OCI-LY1 (cell line): ENCODE data around the gene NTRK3.

Experiments used
- H2AFZ ChIP-seq: fragments of 200-600 bp; sonication (generic), shearing (Covaris generic); 2 replicates; pipeline ENCODE4 v1.6.0; 2014; ENCODE audit warnings: antibody characterized with exemption, mild to moderate bottlenecking, low read length
- H3F3A ChIP-seq: fragments of 200-600 bp; sonication (generic), shearing (Covaris generic); 2 replicates; pipeline ENCODE4 v1.6.0; 2014; ENCODE audit warnings: mild to moderate bottlenecking, antibody characterized with exemption, low read length, moderate library complexity; ENCODE audit not compliant: insufficient read depth
- H3K27ac ChIP-seq: fragments of 200-600 bp; sonication (generic); 2 replicates; pipeline ENCODE4 v1.5.1; 2014; ENCODE audit warnings: low read length, mixed run types, mild to moderate bottlenecking, low read depth; ENCODE audit not compliant: poor library complexity, severe bottlenecking
- H3K27me3 ChIP-seq: fragments of 200-600 bp; sonication (generic); 2 replicates; pipeline ENCODE4 v1.6.0; 2014; ENCODE audit warnings: antibody characterized with exemption, mild to moderate bottlenecking, low read length, moderate library complexity; ENCODE audit not compliant: insufficient read depth
- H3K36me3 ChIP-seq: fragments of 200-600 bp; sonication (generic); 2 replicates; pipeline ENCODE4 v1.6.1; 2014; ENCODE audit warnings: mild to moderate bottlenecking, antibody characterized with exemption, low read length, moderate library complexity, mixed read lengths; ENCODE audit not compliant: insufficient read depth
- H3K4me1 ChIP-seq: fragments of 200-600 bp; sonication (generic); 2 replicates; pipeline ENCODE4 v1.5.1; 2014; ENCODE audit warnings: mild to moderate bottlenecking, low read length, moderate library complexity; ENCODE audit not compliant: insufficient read depth, severe bottlenecking
- H3K4me2 ChIP-seq: fragments of 200-600 bp; sonication (generic), shearing (Covaris generic); 2 replicates; pipeline ENCODE4 v1.6.1; 2014; ENCODE audit warnings: low read length
- H3K4me3 ChIP-seq: fragments of 200-600 bp; sonication (generic); 2 replicates; pipeline ENCODE4 v1.5.1; 2014; ENCODE audit warnings: low read length, low read depth, mild to moderate bottlenecking, mixed read lengths; ENCODE audit not compliant: poor library complexity, severe bottlenecking
- H3K79me2 ChIP-seq: fragments of 200-600 bp; shearing (Covaris generic); 2 replicates; pipeline ENCODE4 v1.6.1; 2016; ENCODE audit warnings: mixed run types, low read length, mixed read lengths; ENCODE audit not compliant: insufficient read depth
- H3K9ac ChIP-seq: fragments of 200-600 bp; sonication (generic), shearing (Covaris generic); 2 replicates; pipeline ENCODE4 v1.6.1; 2014; ENCODE audit warnings: mild to moderate bottlenecking, low read length, mixed read lengths
- H3K9me2 ChIP-seq: fragments of 200-600 bp; sonication (generic), shearing (Covaris generic); 2 replicates; pipeline ENCODE4 v1.6.1; 2014; ENCODE audit warnings: low read depth, mild to moderate bottlenecking, low read length, mixed read lengths
- H3K9me3 ChIP-seq: fragments of 200-600 bp; shearing (Covaris generic); 2 replicates; pipeline ENCODE4 v1.6.1; 2014; ENCODE audit warnings: low read length, mixed read lengths
- H4K20me1 ChIP-seq: fragments of 200-600 bp; sonication (generic), shearing (Covaris generic); 2 replicates; pipeline ENCODE4 v1.6.0; 2016; ENCODE audit warnings: mild to moderate bottlenecking, low read length; ENCODE audit not compliant: insufficient read depth
- EZH2 ChIP-seq: fragments of 200-600 bp; sonication (generic), shearing (Covaris generic); IDR thresholded peaks from 2 replicates; pipeline ENCODE4 v1.8.0; 2017; ENCODE audit warnings: borderline replicate concordance, mixed run types, mild to moderate bottlenecking, antibody characterized with exemption, low read length, moderate library complexity, mixed read lengths
- TF ChIP-seq, protein P1 (sequence below): fragments of 200-600 bp; sonication (generic), shearing (Covaris generic); IDR thresholded peaks from 2 replicates; pipeline ENCODE4 v1.5.1; 2017; ENCODE audit warnings: mild to moderate bottlenecking, antibody characterized with exemption, low read length, moderate library complexity, mixed read lengths

The NTRK3 gene

DNA sequence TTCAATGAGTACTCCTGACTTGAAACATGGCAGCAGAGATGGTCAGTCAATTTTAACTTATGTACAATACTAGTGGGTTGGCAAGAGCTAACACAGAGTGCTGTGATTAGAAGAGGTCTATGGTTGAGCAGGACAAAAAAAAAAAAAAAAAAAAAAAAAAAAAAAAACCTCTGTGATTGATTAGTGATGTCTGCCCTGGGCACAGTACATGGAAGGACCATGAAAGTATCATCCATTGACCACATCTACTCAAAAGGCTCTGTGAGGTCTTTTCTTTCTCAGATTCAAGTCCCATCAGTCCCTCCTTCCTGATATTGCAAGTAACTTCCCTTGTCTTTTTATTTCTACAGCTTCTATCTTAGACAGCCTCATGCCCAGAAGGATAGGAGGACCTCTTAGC lies 59.6 kb downstream of the NTRK3 start:
- H4K20me1 ChIP-seq = no peaks in the 10 kb centered on the region
- H3K9ac ChIP-seq = no peak overlapping the region
- H3K9me3 ChIP-seq = no peaks in the 10 kb centered on the region
- no peak overlapping the region for H3K27ac ChIP-seq
- TF ChIP-seq, protein P1, sequence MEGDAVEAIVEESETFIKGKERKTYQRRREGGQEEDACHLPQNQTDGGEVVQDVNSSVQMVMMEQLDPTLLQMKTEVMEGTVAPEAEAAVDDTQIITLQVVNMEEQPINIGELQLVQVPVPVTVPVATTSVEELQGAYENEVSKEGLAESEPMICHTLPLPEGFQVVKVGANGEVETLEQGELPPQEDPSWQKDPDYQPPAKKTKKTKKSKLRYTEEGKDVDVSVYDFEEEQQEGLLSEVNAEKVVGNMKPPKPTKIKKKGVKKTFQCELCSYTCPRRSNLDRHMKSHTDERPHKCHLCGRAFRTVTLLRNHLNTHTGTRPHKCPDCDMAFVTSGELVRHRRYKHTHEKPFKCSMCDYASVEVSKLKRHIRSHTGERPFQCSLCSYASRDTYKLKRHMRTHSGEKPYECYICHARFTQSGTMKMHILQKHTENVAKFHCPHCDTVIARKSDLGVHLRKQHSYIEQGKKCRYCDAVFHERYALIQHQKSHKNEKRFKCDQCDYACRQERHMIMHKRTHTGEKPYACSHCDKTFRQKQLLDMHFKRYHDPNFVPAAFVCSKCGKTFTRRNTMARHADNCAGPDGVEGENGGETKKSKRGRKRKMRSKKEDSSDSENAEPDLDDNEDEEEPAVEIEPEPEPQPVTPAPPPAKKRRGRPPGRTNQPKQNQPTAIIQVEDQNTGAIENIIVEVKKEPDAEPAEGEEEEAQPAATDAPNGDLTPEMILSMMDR = no peak
- no peak overlapping the region for H3K4me3 ChIP-seq
- no peaks in the 10 kb centered on the region for H3K27me3 ChIP-seq
- no peaks in the 10 kb centered on the region for H3K9me2 ChIP-seq
- H3K36me3 ChIP-seq = no peaks in the 10 kb centered on the region
- no peak overlapping the region for H3K4me2 ChIP-seq
- no peaks in the 10 kb centered on the region for H3K79me2 ChIP-seq
- H3K4me1 ChIP-seq = no peaks in the 10 kb centered on the region
- no peaks in the 10 kb centered on the region for H3F3A ChIP-seq
- H2AFZ ChIP-seq = no peak overlapping the region

DNA sequence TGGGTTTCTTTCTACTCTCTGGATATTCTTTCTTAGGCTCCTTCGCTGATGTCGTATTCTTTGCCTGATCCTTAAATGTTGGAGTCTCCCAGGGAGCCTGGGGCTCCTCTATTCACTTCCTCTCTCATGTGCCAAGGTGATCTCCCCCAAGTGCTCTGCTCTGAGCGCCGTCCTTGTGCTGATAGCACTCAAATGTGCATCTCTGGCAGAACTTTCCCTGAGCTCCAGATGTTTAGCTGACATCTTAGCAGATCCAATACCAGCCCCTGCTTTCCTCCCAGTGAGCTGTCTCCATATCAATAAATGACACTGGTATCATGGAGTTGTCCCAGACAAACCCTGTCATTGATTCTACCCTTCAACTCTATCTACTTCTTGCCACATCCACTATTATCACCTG lies 62.4 kb downstream of the NTRK3 start:
- no peaks in the 10 kb centered on the region for H3K36me3 ChIP-seq
- no peak overlapping the region for H3K4me3 ChIP-seq
- no peaks in the 10 kb centered on the region for H3K27me3 ChIP-seq
- H3K4me2 ChIP-seq = no peak overlapping the region
- H3K4me1 ChIP-seq = no peaks in the 10 kb centered on the region
- no peaks in the 10 kb centered on the region for H4K20me1 ChIP-seq
- no peak overlapping the region for H2AFZ ChIP-seq
- no peaks in the 10 kb centered on the region for H3F3A ChIP-seq
- H3K79me2 ChIP-seq = no peaks in the 10 kb centered on the region
- H3K9me3 ChIP-seq = no peaks in the 10 kb centered on the region
- no peak overlapping the region for H3K27ac ChIP-seq
- no peak overlapping the region for H3K9ac ChIP-seq
- H3K9me2 ChIP-seq = no peaks in the 10 kb centered on the region
- TF ChIP-seq EZH2 = no peak
- TF ChIP-seq, protein P1 = no peak

DNA sequence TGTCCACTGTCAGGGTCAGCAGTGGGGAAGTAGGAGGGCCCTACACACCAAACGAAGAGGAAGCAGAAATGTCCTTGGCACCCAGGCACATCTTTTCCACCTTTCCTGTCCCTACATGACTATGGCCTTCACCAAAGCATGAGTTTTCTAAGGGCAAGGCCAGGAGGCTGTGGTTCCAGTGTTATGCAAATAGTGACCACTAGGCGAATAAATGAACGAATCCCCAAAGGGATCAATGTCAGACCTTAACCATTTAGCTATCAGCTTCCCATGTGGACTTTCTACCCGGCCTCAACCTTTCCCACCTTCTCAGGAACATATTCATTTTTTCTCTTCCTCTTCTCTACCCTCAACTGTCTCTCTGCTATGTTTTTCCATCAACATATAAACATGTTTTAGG lies 63.1 kb downstream of the NTRK3 start:
- Histone ChIP-seq H3K9ac (no peak overlapping the region), H3K4me1 (no peaks in the 10 kb centered on the region), H3K9me2 (no peaks in the 10 kb centered on the region), H3K27me3 (no peaks in the 10 kb centered on the region), H3K9me3 (no peaks in the 10 kb centered on the region), H3K27ac (no peak overlapping the region), H3K79me2 (no peaks in the 10 kb centered on the region), H3F3A (no peaks in the 10 kb centered on the region), H2AFZ (no peak overlapping the region), H4K20me1 (no peaks in the 10 kb centered on the region), H3K4me3 (no peak overlapping the region), H3K4me2 (no peak overlapping the region), H3K36me3 (no peaks in the 10 kb centered on the region)
- no peak for TF ChIP-seq EZH2
- TF ChIP-seq, protein P1 = 0 out of 2 replicates have a peak, but pooled peaks have one; percentile 7
